Muscle layer of duodenum (tissue), 2 donors: ENCODE measurements around the gene MYO3B.
"Not testable (repeated sequence)": the region's sequence is repeated elsewhere in the genome, so short reads cannot be mapped to it uniquely, and the experiment has no call there.

Experiments used
- H3K27ac ChIP-seq: one replicate; pipeline ENCODE4 v1.7.0; 2013; ENCODE audit warnings: mild to moderate bottlenecking, low read length
- H3K27me3 ChIP-seq: one replicate; pipeline ENCODE4 v1.7.0; 2013; ENCODE audit warnings: low read depth, mild to moderate bottlenecking, control low read depth, low read length
- H3K36me3 ChIP-seq, 2 donors: one replicate each; pipeline ENCODE4 v1.7.0; 2013; ENCODE audit warnings: low read length in 2 of 2, control low read depth in 1 of 2, mild to moderate bottlenecking in 1 of 2; ENCODE audit not compliant: insufficient read depth in 2 of 2, control insufficient read depth in 1 of 2
- H3K4me1 ChIP-seq, 2 donors: one replicate each; pipeline ENCODE4 v1.7.0; 2013; ENCODE audit warnings: low read length in 2 of 2, mild to moderate bottlenecking in 2 of 2, control low read depth in 1 of 2, moderate library complexity in 1 of 2; ENCODE audit not compliant: insufficient read depth in 2 of 2, control insufficient read depth in 1 of 2
- H3K4me3 ChIP-seq, 2 donors: one replicate each; pipeline ENCODE4 v1.7.0; 2013; ENCODE audit warnings: low read length in 2 of 2, low read depth in 1 of 2, mild to moderate bottlenecking in 1 of 2
- H3K9me3 ChIP-seq, 2 donors: one replicate each; pipeline ENCODE4 v1.7.0; 2013; ENCODE audit warnings: low read length in 2 of 2, control low read depth in 1 of 2, mild to moderate bottlenecking in 1 of 2; ENCODE audit not compliant: control insufficient read depth in 1 of 2
- donor health status: healthy.

MYO3B gene

DNA sequence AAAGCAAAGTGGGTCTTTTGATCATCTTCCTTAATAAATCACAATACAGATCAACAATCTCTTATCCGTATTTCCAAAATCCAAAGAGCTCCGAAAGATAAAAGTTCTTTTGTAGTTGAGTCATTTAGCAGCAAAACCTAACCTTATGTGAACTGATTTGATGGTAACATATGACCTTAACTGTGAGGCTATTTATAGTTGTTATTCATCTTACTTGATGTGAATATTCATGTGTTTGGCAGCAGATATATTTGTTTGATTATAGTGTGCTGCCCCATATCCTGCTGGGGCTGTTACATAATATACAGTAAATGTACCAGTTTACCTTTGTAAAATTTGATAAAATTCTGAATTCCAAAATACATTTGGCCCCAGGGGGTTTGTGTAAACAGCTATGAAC, 158.5 kb downstream of the MYO3B start:
- Histone ChIP-seq H3K4me1 (no peaks in the 10 kb centered on the region), H3K36me3 (no peaks in the 10 kb centered on the region), H3K27ac (no peak overlapping the region), H3K9me3 (no peaks in the 10 kb centered on the region), H3K4me3 (no peak overlapping the region), H3K27me3 (no peaks in the 10 kb centered on the region)

DNA sequence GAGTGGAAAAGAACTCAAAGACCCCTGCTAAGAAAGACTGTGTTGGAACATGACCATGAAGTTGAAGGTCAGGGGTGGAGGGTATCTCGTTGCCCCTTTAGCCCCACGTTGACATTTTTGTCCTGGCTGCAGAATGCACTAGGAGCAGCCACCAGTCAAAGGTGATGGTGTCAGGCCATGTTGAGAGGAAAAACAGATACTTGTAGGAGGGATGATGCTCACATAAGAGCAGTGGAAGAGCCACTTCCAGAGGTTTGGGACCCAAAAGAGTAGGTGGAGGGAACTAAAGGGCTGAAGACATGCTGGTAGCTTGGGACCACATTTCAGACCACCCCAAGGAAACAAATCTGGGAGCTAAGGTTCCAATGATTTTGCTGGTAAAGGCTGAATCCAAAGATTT, 159.0 kb downstream of the MYO3B start:
- Histone ChIP-seq H3K27ac (no peak overlapping the region), H3K9me3 (no peaks in the 10 kb centered on the region), H3K4me1 (no peaks in the 10 kb centered on the region), H3K36me3 (no peaks in the 10 kb centered on the region), H3K27me3 (no peaks in the 10 kb centered on the region), H3K4me3 (no peak overlapping the region)

- no peaks in the 10 kb centered on the region for H3K4me1 ChIP-seq
- no peak overlapping the region for H3K27ac ChIP-seq
- no peaks in the 10 kb centered on the region for H3K27me3 ChIP-seq
- H3K9me3 ChIP-seq = no peaks in the 10 kb centered on the region
- no peak overlapping the region for H3K4me3 ChIP-seq
- H3K36me3 ChIP-seq = no peaks in the 10 kb centered on the region
These were observed 161.4 kb downstream of the MYO3B start for GRCh38 chr2:170339322-170339721.

DNA sequence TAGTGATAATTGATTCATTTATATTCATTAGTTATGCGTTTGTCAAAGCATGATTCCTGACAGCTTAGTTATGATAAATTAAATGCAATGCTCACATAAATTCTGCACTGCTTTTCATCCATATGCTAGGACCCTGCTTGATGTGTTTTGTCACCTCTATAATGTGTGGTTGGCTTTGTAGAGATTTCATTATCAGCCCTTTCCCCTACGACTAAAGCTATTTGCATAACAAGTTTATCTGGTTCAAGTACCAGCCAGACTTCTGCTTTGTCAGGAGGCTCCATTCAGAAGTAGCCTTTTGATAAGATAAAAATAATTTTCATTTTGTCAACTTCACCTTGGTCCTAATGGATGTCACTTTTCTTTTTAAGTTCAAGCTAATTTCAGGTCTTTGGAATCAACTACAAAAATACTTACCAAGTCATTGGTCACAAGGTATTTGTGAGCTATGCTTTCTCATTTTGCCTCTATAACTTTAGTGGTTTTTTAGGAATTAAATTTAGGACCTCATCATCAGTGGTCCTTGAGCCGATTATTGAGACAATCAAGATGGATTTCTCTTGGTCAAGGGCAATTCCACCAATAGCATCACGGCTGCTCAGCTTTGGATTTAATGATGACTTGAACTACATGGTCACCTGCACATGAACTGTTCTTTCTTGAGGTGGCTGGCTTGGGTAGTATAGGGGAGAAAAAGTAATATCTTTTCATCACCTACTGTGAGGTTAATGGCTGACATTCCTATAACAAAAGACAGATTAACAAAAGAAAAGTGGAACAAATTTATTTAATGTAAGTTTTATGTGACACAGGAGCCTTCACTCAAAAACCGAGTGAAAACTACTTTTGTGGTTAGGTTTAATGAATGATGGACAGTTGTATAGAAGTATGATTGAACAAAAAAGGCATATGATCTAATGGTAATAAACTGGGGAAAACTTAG, 162.1 kb downstream of the MYO3B start:
- H3K9me3 ChIP-seq = no peaks in the 10 kb centered on the region
- no peak overlapping the region for H3K4me3 ChIP-seq
- no peak overlapping the region for H3K27ac ChIP-seq
- H3K4me1 ChIP-seq = no peaks in the 10 kb centered on the region
- no peaks in the 10 kb centered on the region for H3K27me3 ChIP-seq
- no peaks in the 10 kb centered on the region for H3K36me3 ChIP-seq

GRCh38 chr2:170340693-170341068, 162.7 kb downstream of the MYO3B start:
- Histone ChIP-seq H3K9me3 (no peaks in the 10 kb centered on the region), H3K27ac (no peak overlapping the region), H3K4me3 (no peak overlapping the region), H3K4me1 (no peaks in the 10 kb centered on the region), H3K36me3 (no peaks in the 10 kb centered on the region), H3K27me3 (no peaks in the 10 kb centered on the region)

GRCh38 chr2:170341684-170342623, 164.0 kb downstream of the MYO3B start:
- H3K4me1 ChIP-seq = no peaks in the 10 kb centered on the region
- no peak overlapping the region for H3K27ac ChIP-seq
- no peaks in the 10 kb centered on the region for H3K36me3 ChIP-seq
- H3K27me3 ChIP-seq = no peaks in the 10 kb centered on the region
- no peak overlapping the region for H3K4me3 ChIP-seq
- no peaks in the 10 kb centered on the region for H3K9me3 ChIP-seq

GRCh38 chr2:170344663-170345346, 166.9 kb downstream of the MYO3B start:
- no peaks in the 10 kb centered on the region for H3K36me3 ChIP-seq
- H3K9me3 ChIP-seq = no peaks in the 10 kb centered on the region
- H3K4me3 ChIP-seq = no peak overlapping the region
- no peak overlapping the region for H3K27ac ChIP-seq
- no peaks in the 10 kb centered on the region for H3K4me1 ChIP-seq
- H3K27me3 ChIP-seq = no peaks in the 10 kb centered on the region

DNA sequence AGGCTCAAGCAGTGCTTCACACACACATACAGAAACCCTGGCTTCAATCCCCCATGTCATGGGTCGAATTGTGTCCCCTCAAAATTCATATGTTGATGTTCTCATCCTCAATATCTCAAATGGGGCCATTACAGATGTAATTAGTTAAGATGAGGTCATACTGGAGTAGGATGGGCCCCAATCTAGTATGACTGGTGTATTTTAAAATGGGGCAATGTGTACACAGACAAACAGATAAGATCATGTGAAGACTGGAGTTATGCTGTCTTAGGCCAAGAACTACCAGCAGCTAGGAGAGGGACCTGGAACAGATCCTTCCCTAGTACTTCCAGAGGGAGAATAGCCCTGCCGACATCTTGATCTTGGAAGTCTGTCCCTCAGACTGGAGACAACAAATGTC, 167.7 kb downstream of the MYO3B start:
- Histone ChIP-seq H3K27me3 (no peaks in the 10 kb centered on the region), H3K36me3 (no peaks in the 10 kb centered on the region), H3K4me3 (no peak overlapping the region), H3K27ac (no peak overlapping the region), H3K9me3 (no peaks in the 10 kb centered on the region), H3K4me1 (no peaks in the 10 kb centered on the region)

DNA sequence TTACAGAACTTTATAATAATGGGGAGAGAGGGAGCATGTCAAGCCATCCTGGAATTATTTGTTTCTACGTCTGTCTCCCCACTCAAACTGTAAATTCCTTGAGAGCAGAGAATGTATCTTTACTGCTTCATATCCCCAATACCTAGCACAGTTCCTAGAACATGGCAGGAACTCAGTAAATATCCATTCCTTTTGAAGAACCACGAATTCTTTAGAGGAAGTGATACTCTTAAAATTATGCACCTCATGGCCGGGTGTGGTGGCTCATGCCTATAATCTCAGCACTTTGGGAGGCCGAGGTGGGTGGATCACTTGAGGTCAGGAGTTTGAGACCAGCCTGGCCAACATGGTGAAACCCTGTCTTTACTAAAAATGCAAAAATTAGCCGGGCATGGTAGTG, 171.3 kb downstream of the MYO3B start:
- not testable (repeated sequence) for H3K4me3 ChIP-seq, H3K27ac ChIP-seq, H3K4me1 ChIP-seq, H3K36me3 ChIP-seq, H3K27me3 ChIP-seq, H3K9me3 ChIP-seq

DNA sequence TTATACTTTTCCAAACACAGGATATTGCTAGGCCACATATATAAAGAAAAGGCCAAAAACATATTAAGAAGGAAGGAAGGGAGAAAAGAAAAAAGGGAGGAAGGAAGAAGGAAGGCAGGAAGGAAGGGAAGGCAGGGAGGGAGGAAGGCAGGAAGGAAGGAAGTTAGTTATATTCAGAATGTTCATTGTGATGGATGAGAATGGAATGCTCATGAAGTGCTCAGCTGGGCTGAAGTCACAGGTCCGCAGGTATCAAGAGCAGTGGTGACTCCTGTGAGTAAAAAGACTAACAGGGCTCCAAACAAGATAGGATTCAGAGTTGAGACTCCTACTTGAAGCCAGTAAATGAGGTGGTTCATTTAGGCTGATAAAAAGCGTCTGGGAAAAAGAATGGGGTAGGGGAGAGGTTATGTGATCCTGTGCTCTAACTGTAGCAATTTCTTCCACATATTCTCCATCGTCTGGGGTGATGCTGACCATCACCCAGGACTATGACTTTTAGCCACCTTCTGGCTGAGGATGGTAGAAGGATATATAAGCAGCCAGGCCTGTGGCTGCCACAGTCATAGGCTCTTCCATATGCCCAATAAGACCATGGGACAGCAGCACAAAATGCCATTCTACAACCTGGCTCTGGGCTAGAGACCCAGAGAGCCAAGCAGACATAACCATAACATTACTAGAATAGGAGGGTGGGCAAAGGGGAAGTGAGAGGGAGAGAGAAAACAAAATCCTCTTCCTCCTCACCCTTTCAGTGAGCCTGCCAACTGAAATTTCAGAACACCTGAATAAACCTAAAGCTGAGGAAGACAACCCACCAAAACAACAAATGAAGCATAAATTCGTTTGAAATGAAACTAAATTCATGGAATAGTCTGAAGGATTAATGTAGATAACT, 173.2 kb downstream of the MYO3B start:
- no peak overlapping the region for H3K27ac ChIP-seq
- H3K9me3 ChIP-seq = no peaks in the 10 kb centered on the region
- H3K36me3 ChIP-seq = no peaks in the 10 kb centered on the region
- H3K4me1 ChIP-seq = no peaks in the 10 kb centered on the region
- H3K4me3 ChIP-seq = no peak overlapping the region
- no peaks in the 10 kb centered on the region for H3K27me3 ChIP-seq
